Gastrocnemius medialis (tissue), 4 donors: ENCODE data around the gene CRYBG3.

ENCODE experiments used
- POLR2A ChIP-seq, 2 donors: fragments of 450-650 bp; IDR thresholded peaks; one replicate each; pipeline ENCODE4 v1.6.1; 2017; ENCODE audit warnings: antibody characterized with exemption in 2 of 2, mild to moderate bottlenecking in 2 of 2, moderate library complexity in 2 of 2
- TF ChIP-seq, protein P1 (sequence below), 5 experiments: fragments of 450-650 bp in 3 of 5; fragments of 200-600 bp in 2 of 5; sonication (generic) in 2 of 5; IDR thresholded peaks in 4 of 5; conservative IDR thresholded peaks in 1 of 5; 1 replicate in 4 of 5; 2 replicates in 1 of 5; pipeline ENCODE4 v1.5.1; 2016 to 2019; ENCODE audit warnings: antibody characterized with exemption in 5 of 5, mild to moderate bottlenecking in 3 of 5, moderate library complexity in 3 of 5

- TF ChIP-seq, protein P1, sequence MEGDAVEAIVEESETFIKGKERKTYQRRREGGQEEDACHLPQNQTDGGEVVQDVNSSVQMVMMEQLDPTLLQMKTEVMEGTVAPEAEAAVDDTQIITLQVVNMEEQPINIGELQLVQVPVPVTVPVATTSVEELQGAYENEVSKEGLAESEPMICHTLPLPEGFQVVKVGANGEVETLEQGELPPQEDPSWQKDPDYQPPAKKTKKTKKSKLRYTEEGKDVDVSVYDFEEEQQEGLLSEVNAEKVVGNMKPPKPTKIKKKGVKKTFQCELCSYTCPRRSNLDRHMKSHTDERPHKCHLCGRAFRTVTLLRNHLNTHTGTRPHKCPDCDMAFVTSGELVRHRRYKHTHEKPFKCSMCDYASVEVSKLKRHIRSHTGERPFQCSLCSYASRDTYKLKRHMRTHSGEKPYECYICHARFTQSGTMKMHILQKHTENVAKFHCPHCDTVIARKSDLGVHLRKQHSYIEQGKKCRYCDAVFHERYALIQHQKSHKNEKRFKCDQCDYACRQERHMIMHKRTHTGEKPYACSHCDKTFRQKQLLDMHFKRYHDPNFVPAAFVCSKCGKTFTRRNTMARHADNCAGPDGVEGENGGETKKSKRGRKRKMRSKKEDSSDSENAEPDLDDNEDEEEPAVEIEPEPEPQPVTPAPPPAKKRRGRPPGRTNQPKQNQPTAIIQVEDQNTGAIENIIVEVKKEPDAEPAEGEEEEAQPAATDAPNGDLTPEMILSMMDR (IDR thresholded peaks at IDR 0.05 in 4 of 5, conservative IDR thresholded peaks at IDR 0.05 in 1 of 5), result peak in 1 of 5 experiments; percentile 6
- no peak for TF ChIP-seq POLR2A (IDR thresholded peaks at IDR 0.05)
These were observed 556 bp downstream of the CRYBG3 start for GRCh38 chr3:97822359-97822775.
